Measurements from ENCODE around the gene RHBDF1. TPM values are rescaled to one million over a fixed set of nuclear protein-coding genes. Genes with fewer than 3 reads are reported as not detected.
A peak's percentile ranks its signal among the peaks of the same experiment; 100 is the strongest.

The RHBDF1 gene
- total RNA-seq, 1 experiment from 2014 or later = 5.8 TPM

DNA sequence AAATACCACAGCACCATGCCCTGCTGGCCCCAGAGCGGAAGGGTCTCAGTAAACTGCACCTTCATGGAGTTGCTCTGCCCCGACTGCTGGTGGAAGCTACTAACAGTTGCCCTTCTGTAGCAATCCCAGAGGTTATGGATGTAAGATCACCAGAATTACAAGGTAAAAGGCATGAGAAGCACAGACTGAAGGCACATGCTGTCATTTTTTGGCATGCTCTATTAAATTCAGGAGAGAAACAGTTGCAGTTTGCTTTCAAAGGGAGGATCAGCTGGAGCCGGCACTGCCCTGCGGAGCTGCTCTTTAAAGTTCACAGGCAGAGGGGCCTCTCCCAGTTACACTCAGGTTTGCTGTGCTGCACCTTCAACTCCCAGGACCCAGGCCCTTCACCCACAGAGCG, 46.9 kb upstream of the RHBDF1 start:
- POLR2A ChIA-PET (ENCODE audit: low non-redundant PET) = no interaction called here
- no TSS peak for BruUV-seq (replicated peaks)
- no peak for DNase-seq (ENCODE audit: low spot score)

DNA sequence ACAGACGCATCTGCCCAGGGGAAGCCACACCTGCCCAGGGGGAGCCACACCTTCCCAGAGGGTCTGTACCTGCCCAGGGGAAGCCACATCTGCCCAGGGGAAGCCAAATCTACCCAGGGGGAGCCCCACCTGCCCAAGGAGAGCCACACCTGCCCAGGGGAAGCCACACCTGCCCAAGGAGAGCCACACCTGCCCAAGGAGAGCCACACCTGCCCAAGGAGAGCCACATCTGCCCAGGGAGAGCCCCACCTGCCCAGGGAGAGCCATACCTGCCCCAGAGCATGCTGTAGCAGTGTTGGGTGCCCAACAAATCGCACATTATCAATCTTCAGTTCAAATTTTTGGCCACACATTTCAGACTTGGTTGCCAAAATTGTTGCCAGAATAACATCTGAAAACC, 46.4 kb upstream of the RHBDF1 start:
- peaks cover 23% of the 10 kb centered on the region for H3K36me3 ChIP-seq (ENCODE audit: insufficient read depth, low read length, poor library complexity, severe bottlenecking)
- no peaks in the 10 kb centered on the region for H3K9me3 ChIP-seq (ENCODE audit: low read depth, low read length, poor library complexity, severe bottlenecking)
- intact Hi-C loops (cut with micrococcal nuclease; ENCODE audit: unreplicated experiment) = no loop called here
- H3K27ac ChIP-seq (ENCODE audit: low read depth, low read length, poor library complexity, severe bottlenecking) = no peak overlapping the region
- no TSS peak for BruUV-seq (replicated peaks)
- H3K4me1 ChIP-seq (ENCODE audit: insufficient read depth, low read length, poor library complexity, severe bottlenecking) = peaks cover 3% of the 10 kb centered on the region
- TF ChIP-seq, protein P1, sequence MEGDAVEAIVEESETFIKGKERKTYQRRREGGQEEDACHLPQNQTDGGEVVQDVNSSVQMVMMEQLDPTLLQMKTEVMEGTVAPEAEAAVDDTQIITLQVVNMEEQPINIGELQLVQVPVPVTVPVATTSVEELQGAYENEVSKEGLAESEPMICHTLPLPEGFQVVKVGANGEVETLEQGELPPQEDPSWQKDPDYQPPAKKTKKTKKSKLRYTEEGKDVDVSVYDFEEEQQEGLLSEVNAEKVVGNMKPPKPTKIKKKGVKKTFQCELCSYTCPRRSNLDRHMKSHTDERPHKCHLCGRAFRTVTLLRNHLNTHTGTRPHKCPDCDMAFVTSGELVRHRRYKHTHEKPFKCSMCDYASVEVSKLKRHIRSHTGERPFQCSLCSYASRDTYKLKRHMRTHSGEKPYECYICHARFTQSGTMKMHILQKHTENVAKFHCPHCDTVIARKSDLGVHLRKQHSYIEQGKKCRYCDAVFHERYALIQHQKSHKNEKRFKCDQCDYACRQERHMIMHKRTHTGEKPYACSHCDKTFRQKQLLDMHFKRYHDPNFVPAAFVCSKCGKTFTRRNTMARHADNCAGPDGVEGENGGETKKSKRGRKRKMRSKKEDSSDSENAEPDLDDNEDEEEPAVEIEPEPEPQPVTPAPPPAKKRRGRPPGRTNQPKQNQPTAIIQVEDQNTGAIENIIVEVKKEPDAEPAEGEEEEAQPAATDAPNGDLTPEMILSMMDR (conservative IDR thresholded peaks at IDR 0.05; ENCODE audit: low read depth, low read length) = no peak
- TF ChIP-seq EZH2 (IDR thresholded peaks at IDR 0.05; ENCODE audit: borderline replicate concordance, low read depth, low read length, poor library complexity, severe bottlenecking) = no peak
- no peak for DNase-seq (ENCODE audit: low spot score)
- ChIA-PET POLR2A (ENCODE audit: low non-redundant PET) (no interaction called here), CTCF (no interaction called here)
- no peaks in the 10 kb centered on the region for H3K27me3 ChIP-seq (replicated peaks; ENCODE audit: insufficient read depth, low read depth, low read length, poor library complexity)
- H3K4me3 ChIP-seq (ENCODE audit: low read depth, low read length, poor library complexity, severe bottlenecking) = no peak overlapping the region

More for the DNA sequence above, 46.9 kb upstream of the RHBDF1 start:
- TF ChIP-seq, protein P1 (conservative IDR thresholded peaks at IDR 0.05; ENCODE audit: low read depth, low read length) = no peak
- TF ChIP-seq EZH2 (IDR thresholded peaks at IDR 0.05; ENCODE audit: borderline replicate concordance, low read depth, low read length, poor library complexity, severe bottlenecking) = no peak
- Histone ChIP-seq H3K27ac (ENCODE audit: low read depth, low read length, poor library complexity, severe bottlenecking) (no peak overlapping the region), H3K36me3 (ENCODE audit: insufficient read depth, low read length, poor library complexity, severe bottlenecking) (peaks cover 23% of the 10 kb centered on the region), H3K4me1 (ENCODE audit: insufficient read depth, low read length, poor library complexity, severe bottlenecking) (no peaks in the 10 kb centered on the region), H3K27me3 (replicated peaks; ENCODE audit: insufficient read depth, low read depth, low read length, poor library complexity) (no peaks in the 10 kb centered on the region), H3K9me3 (ENCODE audit: low read depth, low read length, poor library complexity, severe bottlenecking) (no peaks in the 10 kb centered on the region), H3K4me3 (ENCODE audit: low read depth, low read length, poor library complexity, severe bottlenecking) (no peak overlapping the region)
- intact Hi-C loops (cut with micrococcal nuclease; ENCODE audit: unreplicated experiment) = no loop called here
- CTCF ChIA-PET = no interaction called here

GRCh38 chr16:117379-118365, 45.2 kb upstream of the RHBDF1 start:
- Histone ChIP-seq H3K4me3 (ENCODE audit: low read depth, low read length, poor library complexity, severe bottlenecking) (no peak overlapping the region), H3K4me1 (ENCODE audit: insufficient read depth, low read length, poor library complexity, severe bottlenecking) (peaks cover 10% of the 10 kb centered on the region), H3K9me3 (ENCODE audit: low read depth, low read length, poor library complexity, severe bottlenecking) (no peaks in the 10 kb centered on the region), H3K27ac (ENCODE audit: low read depth, low read length, poor library complexity, severe bottlenecking) (no peak overlapping the region), H3K27me3 (replicated peaks; ENCODE audit: insufficient read depth, low read depth, low read length, poor library complexity) (no peaks in the 10 kb centered on the region), H3K36me3 (ENCODE audit: insufficient read depth, low read length, poor library complexity, severe bottlenecking) (peaks cover 24% of the 10 kb centered on the region)
- POLR2A ChIA-PET (ENCODE audit: low non-redundant PET) = no interaction called here
- TF ChIP-seq EZH2 (IDR thresholded peaks at IDR 0.05; ENCODE audit: borderline replicate concordance, low read depth, low read length, poor library complexity, severe bottlenecking) = no peak
- TF ChIP-seq, protein P1 (conservative IDR thresholded peaks at IDR 0.05; ENCODE audit: low read depth, low read length) = peak; percentile 85
- CTCF ChIA-PET = interaction anchor here (0.6 to 1.8 kb wide), 4 partner anchors 11 to 244 kb away, joined by 3 to 6 read pairs (median 6); partner anchors contain the start of gene HBQ1
- peak; percentile 83 for DNase-seq (ENCODE audit: low spot score)
- intact Hi-C loops (cut with micrococcal nuclease; ENCODE audit: unreplicated experiment) = loop anchor here (2.0 kb wide), 1 partner anchor 63 kb away; the partner anchor contains the start of gene HBQ1
- no TSS peak for BruUV-seq (replicated peaks)
